CD8-positive, alpha-beta memory T cell (primary cell): Measurements from ENCODE around the gene ZNF407. TPM values are rescaled to one million over a fixed set of nuclear protein-coding genes. Genes with fewer than 3 reads are reported as not detected.

ENCODE experiments used
- CTCF ChIA-PET: fragments of 350-600 bp; sonication (Branson Sonifier 250); formaldehyde crosslinking; loops from one replicate; lab custom pipeline; 2021; ENCODE audit warnings: antibody characterized with exemption; lab: Charles Lee
- POLR2A ChIA-PET: fragments of 350-600 bp; sonication (Branson Sonifier 250); formaldehyde crosslinking; loops from one replicate; lab custom pipeline; 2021; ENCODE audit warnings: antibody characterized with exemption; lab: Charles Lee
- DNase-seq, 5 donors: peaks; one replicate each; pipeline versions ENCODE4 v3.0.0 to v3.0.0-alpha.2; 2020 to 2022; ENCODE audit warnings: mixed read lengths in 1 of 5
- H3K27ac ChIP-seq: one replicate; pipeline ENCODE4 v1.7.0; 2013; ENCODE audit warnings: low read depth, mild to moderate bottlenecking, low read length, moderate library complexity
- H3K27me3 ChIP-seq: 2 replicates; pipeline ENCODE4 v1.7.0; 2013; ENCODE audit warnings: low read length, mild to moderate bottlenecking; ENCODE audit not compliant: insufficient read depth, poor library complexity, severe bottlenecking
- H3K36me3 ChIP-seq: 2 replicates; pipeline ENCODE4 v1.7.0; 2013; ENCODE audit warnings: mild to moderate bottlenecking, low read length, moderate library complexity; ENCODE audit not compliant: insufficient read depth
- H3K4me1 ChIP-seq: 2 replicates; pipeline ENCODE4 v1.7.0; 2013; ENCODE audit warnings: mild to moderate bottlenecking, low read length, moderate library complexity; ENCODE audit not compliant: insufficient read depth
- H3K4me3 ChIP-seq: 2 replicates; pipeline ENCODE4 v1.7.0; 2013; ENCODE audit warnings: mild to moderate bottlenecking, low read length
- H3K9me3 ChIP-seq: 2 replicates; pipeline ENCODE4 v1.7.0; 2013; ENCODE audit warnings: mild to moderate bottlenecking, low read length
- H3K27ac Mint-ChIP-seq, 8 donors: one replicate each; pipeline ENCODE4 v1.8.0; 2020 to 2021; ENCODE audit warnings: mixed read lengths in 8 of 8, mild to moderate bottlenecking in 6 of 8, inconsistent platforms in 3 of 8, moderate library complexity in 3 of 8
- H3K27me3 Mint-ChIP-seq, 2 donors: one replicate each; pipeline ENCODE4 v1.8.0; 2020 to 2021; ENCODE audit warnings: mixed read lengths in 2 of 2, mild to moderate bottlenecking in 1 of 2, moderate library complexity in 1 of 2
- H3K36me3 Mint-ChIP-seq, 3 donors: one replicate each; pipeline ENCODE4 v1.8.0; 2020 to 2021; ENCODE audit warnings: mixed read lengths in 3 of 3, inconsistent platforms in 1 of 3, mild to moderate bottlenecking in 1 of 3
- H3K4me1 Mint-ChIP-seq, 3 donors: one replicate each; pipeline ENCODE4 v1.8.0; 2020 to 2021; ENCODE audit warnings: mixed read lengths in 3 of 3, inconsistent platforms in 1 of 3, mild to moderate bottlenecking in 1 of 3
- H3K4me3 Mint-ChIP-seq, 7 donors: one replicate each; pipeline ENCODE4 v1.8.0; 2020 to 2021; ENCODE audit warnings: mixed read lengths in 7 of 7, mild to moderate bottlenecking in 6 of 7, moderate library complexity in 4 of 7, inconsistent platforms in 2 of 7
- H3K9me3 Mint-ChIP-seq, 5 donors: one replicate each; pipeline ENCODE4 v1.8.0; 2020 to 2022; ENCODE audit warnings: mixed read lengths in 5 of 5, mild to moderate bottlenecking in 3 of 5, moderate library complexity in 2 of 5, inconsistent platforms in 1 of 5
- polyA plus RNA-seq: library from polyadenylated mRNA; unstranded; fragments of 300-500 nt; fragmentation: Illumina TruSeq; gene quantifications from one replicate; pipeline ENCODE4 v1.2.3, GENCODE V29; 2021
- total RNA-seq, 2 experiments: library from RNA; stranded (reverse); gene quantifications; one replicate each; pipeline ENCODE4 v1.2.3, GENCODE V29; 2021

ZNF407 gene
- total and polyA plus RNA-seq, 3 experiments from 2014 or later, result 4.1 to 15.5 (median 14.9) TPM

GRCh38 chr18:74699455-74699854 is 101.8 kb downstream of the ZNF407 start:
- Histone ChIP-seq H3K36me3 (no peaks in the 10 kb centered on the region), H3K27ac (no peak overlapping the region), H3K27me3 (no peaks in the 10 kb centered on the region), H3K4me1 (no peaks in the 10 kb centered on the region), H3K9me3 (no peaks in the 10 kb centered on the region), H3K4me3 (no peak overlapping the region)
- Mint-ChIP-seq H3K9me3 (no peaks in the 10 kb centered on the region), H3K36me3 (peaks cover 0 to 6% (median 4%) of the 10 kb centered on the region in 3 donors), H3K4me1 (peaks cover 3% of the 10 kb centered on the region in 3 donors), H3K27me3 (no peaks in the 10 kb centered on the region), H3K4me3 (no peak overlapping the region), H3K27ac (peak overlapping the region in 1 of 8 donors; percentile 51)
- CTCF ChIA-PET, result no interaction called here
- POLR2A ChIA-PET, result no interaction called here
- DNase-seq, result no peak

GRCh38 chr18:74702950-74703349 is 105.3 kb downstream of the ZNF407 start:
- Mint-ChIP-seq H3K27me3 (no peaks in the 10 kb centered on the region), H3K27ac (no peak overlapping the region), H3K4me3 (no peak overlapping the region), H3K36me3 (peaks cover 0 to 9% (median 6%) of the 10 kb centered on the region in 3 donors), H3K4me1 (peaks cover 0 to 7% (median 3%) of the 10 kb centered on the region in 3 donors), H3K9me3 (no peaks in the 10 kb centered on the region)
- CTCF ChIA-PET, result no interaction called here
- Histone ChIP-seq H3K27ac (no peak overlapping the region), H3K4me3 (no peak overlapping the region), H3K27me3 (no peaks in the 10 kb centered on the region), H3K4me1 (no peaks in the 10 kb centered on the region), H3K9me3 (no peaks in the 10 kb centered on the region), H3K36me3 (no peaks in the 10 kb centered on the region)
- POLR2A ChIA-PET, result no interaction called here
- no peak for DNase-seq

GRCh38 chr18:74708169-74708568 is 110.5 kb downstream of the ZNF407 start:
- H3K36me3 Mint-ChIP-seq, result peaks cover 0 to 15% (median 2%) of the 10 kb centered on the region in 3 donors
- H3K27ac ChIP-seq, result no peak overlapping the region
- H3K9me3 ChIP-seq, result no peaks in the 10 kb centered on the region
- H3K4me1 Mint-ChIP-seq, result peaks cover 0 to 6% (median 3%) of the 10 kb centered on the region in 3 donors
- no peaks in the 10 kb centered on the region for H3K4me1 ChIP-seq
- no peaks in the 10 kb centered on the region for H3K27me3 ChIP-seq
- DNase-seq, result no peak
- no peak overlapping the region for H3K4me3 Mint-ChIP-seq
- H3K27ac Mint-ChIP-seq, result no peak overlapping the region
- ChIA-PET POLR2A (no interaction called here), CTCF (no interaction called here)
- H3K27me3 Mint-ChIP-seq, result no peaks in the 10 kb centered on the region
- no peak overlapping the region for H3K4me3 ChIP-seq
- H3K9me3 Mint-ChIP-seq, result no peaks in the 10 kb centered on the region
- H3K36me3 ChIP-seq, result peaks cover 5% of the 10 kb centered on the region

- Mint-ChIP-seq H3K4me1 (peaks cover 0 to 4% (median 3%) of the 10 kb centered on the region in 3 donors), H3K9me3 (no peaks in the 10 kb centered on the region), H3K4me3 (no peak overlapping the region), H3K27ac (no peak overlapping the region), H3K27me3 (no peaks in the 10 kb centered on the region), H3K36me3 (peaks cover 0 to 13% (median 0%) of the 10 kb centered on the region in 3 donors)
- Histone ChIP-seq H3K27me3 (no peaks in the 10 kb centered on the region), H3K4me3 (no peak overlapping the region), H3K27ac (no peak overlapping the region), H3K4me1 (no peaks in the 10 kb centered on the region), H3K36me3 (peaks cover 5% of the 10 kb centered on the region), H3K9me3 (no peaks in the 10 kb centered on the region)
- CTCF ChIA-PET, result no interaction called here
- POLR2A ChIA-PET, result no interaction called here
- no peak for DNase-seq
Observed at GRCh38 chr18:74709452-74709851, 111.8 kb downstream of the ZNF407 start.

- Mint-ChIP-seq H3K36me3 (peaks cover 0 to 13% (median 9%) of the 10 kb centered on the region in 3 donors), H3K4me1 (peaks cover 0 to 13% (median 4%) of the 10 kb centered on the region in 3 donors), H3K27me3 (no peaks in the 10 kb centered on the region), H3K4me3 (no peak overlapping the region), H3K9me3 (no peaks in the 10 kb centered on the region), H3K27ac (no peak overlapping the region)
- no peak overlapping the region for H3K27ac ChIP-seq
- H3K4me1 ChIP-seq, result no peaks in the 10 kb centered on the region
- H3K9me3 ChIP-seq, result no peaks in the 10 kb centered on the region
- H3K36me3 ChIP-seq, result peaks cover 5% of the 10 kb centered on the region
- CTCF ChIA-PET, result no interaction called here
- POLR2A ChIA-PET, result no interaction called here
- no peak for DNase-seq
- no peak overlapping the region for H3K4me3 ChIP-seq
- no peaks in the 10 kb centered on the region for H3K27me3 ChIP-seq
Observed at GRCh38 chr18:74714120-74714519, 116.5 kb downstream of the ZNF407 start.

- Histone ChIP-seq H3K36me3 (peaks cover 5% of the 10 kb centered on the region), H3K27me3 (no peaks in the 10 kb centered on the region), H3K27ac (no peak overlapping the region), H3K4me3 (no peak overlapping the region), H3K4me1 (no peaks in the 10 kb centered on the region), H3K9me3 (no peaks in the 10 kb centered on the region)
- CTCF ChIA-PET, result no interaction called here
- DNase-seq, result no peak
- Mint-ChIP-seq H3K4me3 (no peak overlapping the region), H3K27me3 (no peaks in the 10 kb centered on the region), H3K36me3 (peaks cover 0 to 15% (median 9%) of the 10 kb centered on the region in 3 donors), H3K4me1 (peaks cover 0 to 13% (median 4%) of the 10 kb centered on the region in 3 donors), H3K27ac (no peak overlapping the region), H3K9me3 (no peaks in the 10 kb centered on the region)
- POLR2A ChIA-PET, result no interaction called here
Observed at GRCh38 chr18:74714791-74715190, 117.1 kb downstream of the ZNF407 start.

GRCh38 chr18:74715306-74715705 is 117.6 kb downstream of the ZNF407 start:
- peaks cover 0 to 14% (median 9%) of the 10 kb centered on the region in 3 donors for H3K36me3 Mint-ChIP-seq
- ChIA-PET CTCF (no interaction called here), POLR2A (no interaction called here)
- no peak overlapping the region for H3K27ac Mint-ChIP-seq
- no peak for DNase-seq
- H3K27me3 ChIP-seq, result no peaks in the 10 kb centered on the region
- no peak overlapping the region for H3K4me3 Mint-ChIP-seq
- no peaks in the 10 kb centered on the region for H3K27me3 Mint-ChIP-seq
- no peaks in the 10 kb centered on the region for H3K4me1 ChIP-seq
- peaks cover 0 to 18% (median 7%) of the 10 kb centered on the region in 3 donors for H3K4me1 Mint-ChIP-seq
- no peak overlapping the region for H3K4me3 ChIP-seq
- H3K36me3 ChIP-seq, result peaks cover 4% of the 10 kb centered on the region
- no peaks in the 10 kb centered on the region for H3K9me3 Mint-ChIP-seq
- H3K27ac ChIP-seq, result no peak overlapping the region
- no peaks in the 10 kb centered on the region for H3K9me3 ChIP-seq

GRCh38 chr18:74715865-74716712 is 118.4 kb downstream of the ZNF407 start:
- H3K27ac Mint-ChIP-seq, result peak overlapping the region in 2 of 8 donors; percentile 11 to 65
- peaks cover 0 to 26% (median 15%) of the 10 kb centered on the region in 3 donors for H3K4me1 Mint-ChIP-seq
- POLR2A ChIA-PET, result no interaction called here
- Histone ChIP-seq H3K9me3 (no peaks in the 10 kb centered on the region), H3K36me3 (no peaks in the 10 kb centered on the region), H3K27ac (no peak overlapping the region), H3K27me3 (no peaks in the 10 kb centered on the region), H3K4me3 (no peak overlapping the region), H3K4me1 (no peaks in the 10 kb centered on the region)
- DNase-seq, result no peak
- CTCF ChIA-PET, result no interaction called here
- H3K36me3 Mint-ChIP-seq, result peaks cover 0 to 15% (median 9%) of the 10 kb centered on the region in 3 donors
- H3K4me3 Mint-ChIP-seq, result no peak overlapping the region
- no peaks in the 10 kb centered on the region for H3K27me3 Mint-ChIP-seq
- no peaks in the 10 kb centered on the region for H3K9me3 Mint-ChIP-seq
